HCT116 (cell line): ENCODE results near the gene HSPA2. TPM values are rescaled to one million over a fixed set of nuclear protein-coding genes. Genes with fewer than 3 reads are reported as not detected.

Source experiments
- ATAC-seq: fragments of 200-7000 bp; cut with Tn5 transposase; 2 replicates; pipeline ENCODE4 v1.9.1; 2020; ENCODE audit warnings: mild to moderate bottlenecking, moderate library complexity
- BruUV-seq: library from RNA; stranded (reverse); fragments of 400-500 nt; replicated peaks from 2 replicates; lab custom pipeline; 2021; lab: Mats Ljungman, UMichigan
- CTCF ChIA-PET: fragments of 300-600 bp; sonication (Branson Sonifier 250); formaldehyde crosslinking; loops from one replicate; lab custom pipeline; 2021; ENCODE audit warnings: antibody characterized with exemption; lab: Charles Lee
- POLR2A ChIA-PET: fragments of 300-600, 350-600 bp; sonication (Branson Sonifier 250); formaldehyde crosslinking; loops from one replicate; lab custom pipeline; 2021; ENCODE audit warnings: antibody characterized with exemption; lab: Charles Lee
- RAD21 ChIA-PET, 2 experiments: fragments of 300-600 bp; sonication (Branson Sonifier 250); formaldehyde crosslinking; loops; one replicate each; lab custom pipeline; 2023; ENCODE audit warnings: low total read pairs in 2 of 2; ENCODE audit not compliant: uncharacterized antibody in 2 of 2, unreplicated experiment in 2 of 2, low non-redundant PET in 1 of 2; lab: Charles Lee
- DNase-seq: peaks from one replicate; pipeline ENCODE4 v3.0.0-alpha.2; 2010; ENCODE audit warnings: low read depth, low spot score
- H2AFZ ChIP-seq: fragments of 200-600 bp; shearing (Covaris generic), sonication (generic); 2 replicates; pipeline ENCODE4 v1.6.1; 2017; ENCODE audit warnings: low read depth, mixed run types, mixed read lengths, antibody characterized with exemption, low read length; ENCODE audit not compliant: poor library complexity, severe bottlenecking
- H3K27ac ChIP-seq: 2 replicates; pipeline ENCODE4 v1.5.1; 2012; ENCODE audit warnings: low read depth, low read length
- H3K27me3 ChIP-seq: fragments of 200-600 bp; sonication (generic); 2 replicates; pipeline ENCODE4 v1.6.1; 2016; ENCODE audit warnings: mixed run types, low read length, mixed read lengths; ENCODE audit not compliant: insufficient read depth
- H3K36me3 ChIP-seq, 2 experiments: fragments of 200-500 bp in 1 of 2; fragments of 200-600 bp in 1 of 2; sonication (Bioruptor generic) in 1 of 2; sonication (generic) in 1 of 2; 2 replicates each; pipeline versions ENCODE4 v1.5.1 to v1.6.1; 2014 to 2016; ENCODE audit warnings: low read length in 2 of 2, inconsistent platforms in 1 of 2, mixed read lengths in 1 of 2, mixed run types in 1 of 2; ENCODE audit not compliant: insufficient read depth in 2 of 2, control insufficient read depth in 1 of 2
- H3K4me1 ChIP-seq, 2 experiments: fragments of 200-600 bp in 1 of 2; sonication (generic) in 1 of 2; 2 replicates each; pipeline versions ENCODE4 v1.5.1 to v1.6.1; 2012 to 2017; ENCODE audit warnings: low read length in 2 of 2, inconsistent platforms in 1 of 2, mild to moderate bottlenecking in 1 of 2, mixed read lengths in 1 of 2, mixed run types in 1 of 2, moderate library complexity in 1 of 2; ENCODE audit not compliant: insufficient read depth in 2 of 2, control insufficient read depth in 1 of 2
- H3K4me2 ChIP-seq: fragments of 200-600 bp; sonication (generic); 2 replicates; pipeline ENCODE4 v1.6.1; 2017; ENCODE audit warnings: mixed run types, low read length, mixed read lengths
- H3K4me3 ChIP-seq, 2 experiments: fragments of 200-600 bp in 1 of 2; sonication (generic) in 1 of 2; replicated peaks in 1 of 2; 2 replicates each; pipeline ENCODE4 v1.5.1; 2011 to 2016; ENCODE audit warnings: low read length in 2 of 2, control low read depth in 1 of 2, low read depth in 1 of 2, mild to moderate bottlenecking in 1 of 2, mixed read lengths in 1 of 2, mixed run types in 1 of 2
- H3K79me2 ChIP-seq: fragments of 200-600 bp; sonication (generic); 2 replicates; pipeline ENCODE4 v1.6.1; 2017; ENCODE audit warnings: mild to moderate bottlenecking, mixed run types, low read length, moderate library complexity, mixed read lengths; ENCODE audit not compliant: insufficient read depth
- H3K9ac ChIP-seq: fragments of 200-600 bp; sonication (generic); 2 replicates; pipeline ENCODE4 v1.6.1; 2016; ENCODE audit warnings: low read length, mixed read lengths
- H3K9me2 ChIP-seq: fragments of 200-600 bp; sonication (generic), shearing (Covaris generic); 2 replicates; pipeline ENCODE4 v1.6.1; 2017; ENCODE audit warnings: mixed run types, mild to moderate bottlenecking, moderate library complexity; ENCODE audit not compliant: insufficient read depth
- H3K9me3 ChIP-seq, 2 experiments: fragments of 200-500 bp in 1 of 2; fragments of 200-600 bp in 1 of 2; sonication (Bioruptor generic) in 1 of 2; sonication (generic) in 1 of 2; 2 replicates each; pipeline ENCODE4 v1.6.1; 2014 to 2017; ENCODE audit warnings: low read length in 2 of 2, mixed read lengths in 2 of 2, inconsistent platforms in 1 of 2, low read depth in 1 of 2, mild to moderate bottlenecking in 1 of 2, mixed run types in 1 of 2, moderate library complexity in 1 of 2; ENCODE audit not compliant: control insufficient read depth in 1 of 2, insufficient read depth in 1 of 2
- H4K20me1 ChIP-seq: fragments of 200-600 bp; sonication (generic), shearing (Covaris generic); 2 replicates; pipeline ENCODE4 v1.6.1; 2017; ENCODE audit warnings: mixed run types, mild to moderate bottlenecking, moderate library complexity; ENCODE audit not compliant: insufficient read depth
- CTCF ChIP-seq, 3 experiments: fragments of 200-600 bp in 1 of 3; sonication (generic) in 1 of 3; IDR thresholded peaks in 2 of 3; conservative IDR thresholded peaks in 1 of 3; 2 replicates each; pipeline ENCODE4 v1.5.1; 2012 to 2017; ENCODE audit warnings: low read depth in 2 of 3, low read length in 2 of 3, antibody characterized with exemption in 1 of 3, borderline replicate concordance in 1 of 3, control low read depth in 1 of 3, mild to moderate bottlenecking in 1 of 3, mixed read lengths in 1 of 3, mixed run types in 1 of 3, moderate library complexity in 1 of 3; ENCODE audit not compliant: insufficient read depth in 1 of 3
- EZH2phosphoT487 ChIP-seq: fragments of 200-600 bp; IDR thresholded peaks from 2 replicates; pipeline ENCODE4 v1.6.1; 2018; ENCODE audit warnings: antibody characterized with exemption, borderline replicate concordance
- POLR2A ChIP-seq: IDR thresholded peaks from 2 replicates; pipeline ENCODE4 v1.7.0; 2011; ENCODE audit warnings: borderline replicate concordance; ENCODE audit not compliant: insufficient read depth, insufficient read length; ENCODE audit errors: extremely low read depth
- POLR2AphosphoS5 ChIP-seq: IDR thresholded peaks from 2 replicates; pipeline ENCODE4 v1.6.1; 2011; ENCODE audit warnings: mild to moderate bottlenecking, low read depth, low read length, moderate library complexity
- REST ChIP-seq: IDR thresholded peaks from 2 replicates; pipeline ENCODE4 v1.6.1; 2012; ENCODE audit warnings: low read depth
- TCF7L2 ChIP-seq: IDR thresholded peaks from 2 replicates; pipeline ENCODE4 v1.7.0; 2011; ENCODE audit warnings: borderline replicate concordance, inconsistent platforms; ENCODE audit not compliant: insufficient read depth, insufficient read length; ENCODE audit errors: extremely low read depth
- ZBTB33 ChIP-seq: IDR thresholded peaks from 2 replicates; pipeline ENCODE4 v1.6.1; 2011; ENCODE audit warnings: mild to moderate bottlenecking, low read length, moderate library complexity; ENCODE audit not compliant: insufficient replicate concordance; ENCODE audit errors: extremely low read depth
- ZFX ChIP-seq: fragments of 450-650 bp; IDR thresholded peaks from 2 replicates; pipeline ENCODE4 v1.6.1; 2017
- intact Hi-C: fragments of 100-400 bp; cut with micrococcal nuclease; formaldehyde crosslinking; loops from 2 replicates; pipeline ENCODE4 v1.10.0; 2022
- total RNA-seq: library from RNA; stranded (reverse); gene quantifications from one replicate; pipeline ENCODE4 v1.2.1, GENCODE V29; 2021; ENCODE audit not compliant: unreplicated experiment

HSPA2 gene
- total RNA-seq, 1 experiment from 2014 or later = 2.5 TPM

- peaks cover 0 to 7% of the 10 kb centered on the region in 2 experiments; a peak in 1 of 4 replicates for H3K4me1 ChIP-seq
- intact Hi-C loops = no loop called here
These were observed 41.3 kb downstream of the HSPA2 start for GRCh38 chr14:64581817-64582216.

More at GRCh38 chr14:64581817-64582216, 41.3 kb downstream of the HSPA2 start:
- no peak for DNase-seq
- ChIA-PET POLR2A (no interaction called here), RAD21 (no interaction called here), CTCF (interaction anchor here (0.9 kb wide), 1 partner anchor 54 kb away, joined by 8 read pairs; no protein-coding TSS in a partner anchor)
- Histone ChIP-seq H4K20me1 (no peaks in the 10 kb centered on the region), H3K4me2 (no peak overlapping the region), H3K4me3 (no peak overlapping the region), H3K9me2 (no peaks in the 10 kb centered on the region), H3K9me3 (no peaks in the 10 kb centered on the region), H3K79me2 (no peaks in the 10 kb centered on the region), H3K27ac (no peak overlapping the region), H3K27me3 (no peaks in the 10 kb centered on the region), H2AFZ (no peak overlapping the region), H3K36me3 (no peaks in the 10 kb centered on the region), H3K9ac (no peak overlapping the region)
- TF ChIP-seq EZH2phosphoT487 (no peak), POLR2AphosphoS5 (no peak), REST (no peak), ZBTB33 (no peak), CTCF (IDR thresholded peaks at IDR 0.05 in 2 of 3, conservative IDR thresholded peaks at IDR 0.05 in 1 of 3; ENCODE audit: borderline replicate concordance in 1 of 3, insufficient read depth in 1 of 3, low read depth in 2 of 3, low read length in 2 of 3) (no peak), ZFX (no peak), TCF7L2 (no peak), POLR2A (no peak)
- ATAC-seq = no peak
- no TSS peak for BruUV-seq
